ENCODE measurements around the gene SPRR2D. TPM values are rescaled to one million over a fixed set of nuclear protein-coding genes. Genes with fewer than 3 reads are reported as not detected.
A peak's percentile ranks its signal among the peaks of the same experiment; 100 is the strongest.

The SPRR2D gene
- total and polyA plus RNA-seq, 7 experiments from 2014 or later: not detected

GRCh38 chr1:153032677-153033308, 8.1 kb downstream of the SPRR2D start:
- no peaks in the 10 kb centered on the region for H3K9me3 ChIP-seq (ENCODE audit: control insufficient read depth in 2 of 3, low read length in 3 of 3)
- ChIA-PET POLR2A (no interaction called here), CTCF (no interaction called here)
- H3K27me3 ChIP-seq (ENCODE audit: control insufficient read depth in 2 of 2, insufficient read depth in 2 of 2, low read length in 2 of 2): no peaks in the 10 kb centered on the region
- Mint-ChIP-seq H3K27ac (peak overlapping the region in 1 of 9 donors; percentile 17), H3K9me3 (peaks cover 0 to 10% (median 1%) of the 10 kb centered on the region in 11 donors), H3K4me1 (no peaks in the 10 kb centered on the region), H3K36me3 (no peaks in the 10 kb centered on the region), H3K4me3 (no peak overlapping the region), H3K27me3 (peaks cover 2 to 35% (median 29%) of the 10 kb centered on the region in 5 donors)
- intact Hi-C loops (cut with micrococcal nuclease): no loop called here
- no peaks in the 10 kb centered on the region for H3K4me1 ChIP-seq (ENCODE audit: control insufficient read depth in 2 of 2, insufficient read depth in 2 of 2, low read length in 2 of 2)
- H3K4me3 ChIP-seq (ENCODE audit: low read length): no peak overlapping the region
- no peaks in the 10 kb centered on the region for H3K36me3 ChIP-seq (ENCODE audit: control insufficient read depth in 2 of 3, insufficient read depth in 3 of 3, low read length in 3 of 3)
- H3K27ac ChIP-seq (ENCODE audit: low read depth, low read length): no peak overlapping the region
- DNase-seq (no peak), ATAC-seq (no peak)

GRCh38 chr1:153032073-153032472, 8.8 kb downstream of the SPRR2D start:
- ATAC-seq (no peak), DNase-seq (no peak)
- no peaks in the 10 kb centered on the region for H3K36me3 Mint-ChIP-seq
- no peaks in the 10 kb centered on the region for H3K9me3 ChIP-seq (ENCODE audit: control insufficient read depth in 2 of 3, low read length in 3 of 3)
- CTCF ChIA-PET: no interaction called here
- H3K36me3 ChIP-seq (ENCODE audit: control insufficient read depth in 2 of 3, insufficient read depth in 3 of 3, low read length in 3 of 3): no peaks in the 10 kb centered on the region
- no peaks in the 10 kb centered on the region for H3K4me1 ChIP-seq (ENCODE audit: control insufficient read depth in 2 of 2, insufficient read depth in 2 of 2, low read length in 2 of 2)
- POLR2A ChIA-PET: no interaction called here
- H3K27me3 Mint-ChIP-seq: peaks cover 2 to 32% (median 22%) of the 10 kb centered on the region in 5 donors
- no peak overlapping the region for H3K4me3 ChIP-seq (ENCODE audit: low read length)
- no peaks in the 10 kb centered on the region for H3K27me3 ChIP-seq (ENCODE audit: control insufficient read depth in 2 of 2, insufficient read depth in 2 of 2, low read length in 2 of 2)
- no peaks in the 10 kb centered on the region for H3K4me1 Mint-ChIP-seq
- intact Hi-C loops (cut with micrococcal nuclease): no loop called here
- H3K27ac Mint-ChIP-seq: no peak overlapping the region
- peaks cover 0 to 10% (median 1%) of the 10 kb centered on the region in 11 donors for H3K9me3 Mint-ChIP-seq
- H3K4me3 Mint-ChIP-seq: no peak overlapping the region
- H3K27ac ChIP-seq (ENCODE audit: low read depth, low read length): no peak overlapping the region

GRCh38 chr1:153030895-153031294, 10.0 kb downstream of the SPRR2D start, which contains the start of gene SPRR1B:
Gene SPRR1B, plus strand, starts transcription at chr1:153031203. Its CDS starts 1,143 bp downstream, at chr1:153032346.
- no peaks in the 10 kb centered on the region for H3K36me3 ChIP-seq (ENCODE audit: control insufficient read depth in 2 of 3, insufficient read depth in 3 of 3, low read length in 3 of 3)
- Mint-ChIP-seq H3K27ac (no peak within 1 kb of the TSS), H3K36me3 (no peaks in the 10 kb centered on the region), H3K27me3 (peaks cover 5 to 32% (median 22%) of the 10 kb centered on the region in 5 donors), H3K4me3 (no peak within 1 kb of the TSS), H3K4me1 (no peaks in the 10 kb centered on the region), H3K9me3 (peaks cover 0 to 7% (median 0%) of the 10 kb centered on the region in 11 donors)
- CTCF ChIA-PET: no interaction called here
- POLR2A ChIA-PET: no interaction called here
- DNase-seq (no peak), ATAC-seq (no peak)
- no peak within 1 kb of the TSS for H3K27ac ChIP-seq (ENCODE audit: low read depth, low read length)
- no peaks in the 10 kb centered on the region for H3K27me3 ChIP-seq (ENCODE audit: control insufficient read depth in 2 of 2, insufficient read depth in 2 of 2, low read length in 2 of 2)
- H3K4me1 ChIP-seq (ENCODE audit: control insufficient read depth in 2 of 2, insufficient read depth in 2 of 2, low read length in 2 of 2): no peaks in the 10 kb centered on the region
- no peak within 1 kb of the TSS for H3K4me3 ChIP-seq (ENCODE audit: low read length)
- no peaks in the 10 kb centered on the region for H3K9me3 ChIP-seq (ENCODE audit: control insufficient read depth in 2 of 3, low read length in 3 of 3)
- intact Hi-C loops (cut with micrococcal nuclease): no loop called here

GRCh38 chr1:153028766-153029165, 12.2 kb downstream of the SPRR2D start:
- Histone ChIP-seq H3K4me1 (ENCODE audit: control insufficient read depth in 2 of 2, insufficient read depth in 2 of 2, low read length in 2 of 2) (no peaks in the 10 kb centered on the region), H3K27me3 (ENCODE audit: control insufficient read depth in 2 of 2, insufficient read depth in 2 of 2, low read length in 2 of 2) (no peaks in the 10 kb centered on the region), H3K4me3 (ENCODE audit: low read length) (no peak overlapping the region), H3K9me3 (ENCODE audit: control insufficient read depth in 2 of 3, low read length in 3 of 3) (no peaks in the 10 kb centered on the region), H3K27ac (ENCODE audit: low read depth, low read length) (no peak overlapping the region), H3K36me3 (ENCODE audit: control insufficient read depth in 2 of 3, insufficient read depth in 3 of 3, low read length in 3 of 3) (no peaks in the 10 kb centered on the region)
- no peak for ATAC-seq
- Mint-ChIP-seq H3K36me3 (no peaks in the 10 kb centered on the region), H3K9me3 (peaks cover 0 to 7% (median 0%) of the 10 kb centered on the region in 11 donors), H3K27me3 (peaks cover 3 to 31% (median 15%) of the 10 kb centered on the region in 5 donors), H3K4me3 (no peak overlapping the region), H3K27ac (no peak overlapping the region), H3K4me1 (no peaks in the 10 kb centered on the region)
- POLR2A ChIA-PET: no interaction called here
- no peak for DNase-seq
- CTCF ChIA-PET: no interaction called here
- intact Hi-C loops (cut with micrococcal nuclease): no loop called here

GRCh38 chr1:153025797-153026196, 15.1 kb downstream of the SPRR2D start:
- Mint-ChIP-seq H3K4me3 (no peak overlapping the region), H3K27ac (no peak overlapping the region), H3K4me1 (peaks cover 0 to 1% (median 0%) of the 10 kb centered on the region in 7 donors), H3K36me3 (no peaks in the 10 kb centered on the region), H3K27me3 (peaks cover 3 to 45% (median 33%) of the 10 kb centered on the region in 5 donors), H3K9me3 (peaks cover 0 to 7% (median 0%) of the 10 kb centered on the region in 11 donors)
- DNase-seq: no peak
- Histone ChIP-seq H3K27me3 (ENCODE audit: control insufficient read depth in 2 of 2, insufficient read depth in 2 of 2, low read length in 2 of 2) (no peaks in the 10 kb centered on the region), H3K9me3 (ENCODE audit: control insufficient read depth in 2 of 3, low read length in 3 of 3) (no peaks in the 10 kb centered on the region), H3K4me3 (ENCODE audit: low read length) (no peak overlapping the region), H3K36me3 (ENCODE audit: control insufficient read depth in 2 of 3, insufficient read depth in 3 of 3, low read length in 3 of 3) (no peaks in the 10 kb centered on the region), H3K27ac (ENCODE audit: low read depth, low read length) (no peak overlapping the region), H3K4me1 (ENCODE audit: control insufficient read depth in 2 of 2, insufficient read depth in 2 of 2, low read length in 2 of 2) (no peaks in the 10 kb centered on the region)
- intact Hi-C loops (cut with micrococcal nuclease): no loop called here
- CTCF ChIA-PET: no interaction called here
- POLR2A ChIA-PET: no interaction called here
- ATAC-seq: no peak

GRCh38 chr1:153024413-153024812, 16.5 kb downstream of the SPRR2D start:
- Histone ChIP-seq H3K9me3 (ENCODE audit: control insufficient read depth in 2 of 3, low read length in 3 of 3) (no peaks in the 10 kb centered on the region), H3K36me3 (ENCODE audit: control insufficient read depth in 2 of 3, insufficient read depth in 3 of 3, low read length in 3 of 3) (no peaks in the 10 kb centered on the region), H3K4me1 (ENCODE audit: control insufficient read depth in 2 of 2, insufficient read depth in 2 of 2, low read length in 2 of 2) (no peaks in the 10 kb centered on the region), H3K27me3 (ENCODE audit: control insufficient read depth in 2 of 2, insufficient read depth in 2 of 2, low read length in 2 of 2) (no peaks in the 10 kb centered on the region), H3K4me3 (ENCODE audit: low read length) (no peak overlapping the region), H3K27ac (ENCODE audit: low read depth, low read length) (no peak overlapping the region)
- Mint-ChIP-seq H3K27ac (no peak overlapping the region), H3K4me1 (peaks cover 0 to 1% (median 0%) of the 10 kb centered on the region in 7 donors), H3K9me3 (peaks cover 0 to 7% (median 0%) of the 10 kb centered on the region in 11 donors), H3K36me3 (no peaks in the 10 kb centered on the region), H3K4me3 (no peak overlapping the region), H3K27me3 (peaks cover 5 to 52% (median 37%) of the 10 kb centered on the region in 5 donors)
- ATAC-seq (no peak), DNase-seq (no peak)
- POLR2A ChIA-PET: no interaction called here
- intact Hi-C loops (cut with micrococcal nuclease): no loop called here
- CTCF ChIA-PET: no interaction called here

- Histone ChIP-seq H3K36me3 (ENCODE audit: control insufficient read depth in 2 of 3, insufficient read depth in 3 of 3, low read length in 3 of 3) (no peaks in the 10 kb centered on the region), H3K4me3 (ENCODE audit: low read length) (no peak overlapping the region), H3K9me3 (ENCODE audit: control insufficient read depth in 2 of 3, low read length in 3 of 3) (no peaks in the 10 kb centered on the region), H3K4me1 (ENCODE audit: control insufficient read depth in 2 of 2, insufficient read depth in 2 of 2, low read length in 2 of 2) (no peaks in the 10 kb centered on the region), H3K27ac (ENCODE audit: low read depth, low read length) (no peak overlapping the region), H3K27me3 (ENCODE audit: control insufficient read depth in 2 of 2, insufficient read depth in 2 of 2, low read length in 2 of 2) (no peaks in the 10 kb centered on the region)
- DNase-seq (no peak), ATAC-seq (no peak)
- intact Hi-C loops (cut with micrococcal nuclease): no loop called here
- no peaks in the 10 kb centered on the region for H3K36me3 Mint-ChIP-seq
- H3K27me3 Mint-ChIP-seq: peaks cover 5 to 47% (median 42%) of the 10 kb centered on the region in 5 donors
- H3K9me3 Mint-ChIP-seq: peaks cover 0 to 4% (median 0%) of the 10 kb centered on the region in 11 donors
- peaks cover 0 to 1% (median 0%) of the 10 kb centered on the region in 7 donors for H3K4me1 Mint-ChIP-seq
- H3K4me3 Mint-ChIP-seq: no peak overlapping the region
- ChIA-PET POLR2A (no interaction called here), CTCF (no interaction called here)
- no peak overlapping the region for H3K27ac Mint-ChIP-seq
These were observed 17.8 kb downstream of the SPRR2D start for GRCh38 chr1:153023109-153023508.
